GM19023 (cell line): ENCODE results near the gene RFX3.

Experiments
- ATAC-seq: cut with Tn5 transposase; IDR thresholded peaks from one replicate; pipeline ENCODE4 v1.9.1; 2021; ENCODE audit warnings: mild to moderate bottlenecking, moderate library complexity; ENCODE audit not compliant: unreplicated experiment

The RFX3 gene

GRCh38 chr9:3514786-3515185, 11.0 kb downstream of the RFX3 start:
- no peak for ATAC-seq

- ATAC-seq, result no peak
These were observed 12.5 kb downstream of the RFX3 start for GRCh38 chr9:3513265-3513818.

DNA sequence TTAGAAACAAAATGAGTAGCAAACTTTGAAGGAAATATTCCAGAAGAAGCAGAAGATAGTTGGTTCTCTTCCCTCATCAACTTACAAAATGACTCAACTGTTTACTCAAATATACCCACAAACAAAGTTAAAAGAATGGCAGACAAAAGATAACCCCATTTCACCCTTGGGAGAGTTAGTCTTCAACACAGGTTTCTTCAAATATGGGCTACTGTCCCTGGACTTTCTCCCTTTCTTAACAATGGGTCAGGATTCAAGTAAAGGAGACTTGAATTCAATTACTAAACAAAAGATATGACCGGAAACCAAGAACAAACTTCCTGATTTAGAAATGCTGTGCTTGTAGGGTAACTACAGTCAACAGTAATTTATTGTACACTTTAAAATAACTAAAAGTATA, 14.2 kb downstream of the RFX3 start:
- ATAC-seq, result no peak

- no peak for ATAC-seq
These were observed 15.0 kb downstream of the RFX3 start for GRCh38 chr9:3510796-3511195.

- no peak for ATAC-seq
These were observed 15.9 kb downstream of the RFX3 start for GRCh38 chr9:3509926-3510325.

DNA sequence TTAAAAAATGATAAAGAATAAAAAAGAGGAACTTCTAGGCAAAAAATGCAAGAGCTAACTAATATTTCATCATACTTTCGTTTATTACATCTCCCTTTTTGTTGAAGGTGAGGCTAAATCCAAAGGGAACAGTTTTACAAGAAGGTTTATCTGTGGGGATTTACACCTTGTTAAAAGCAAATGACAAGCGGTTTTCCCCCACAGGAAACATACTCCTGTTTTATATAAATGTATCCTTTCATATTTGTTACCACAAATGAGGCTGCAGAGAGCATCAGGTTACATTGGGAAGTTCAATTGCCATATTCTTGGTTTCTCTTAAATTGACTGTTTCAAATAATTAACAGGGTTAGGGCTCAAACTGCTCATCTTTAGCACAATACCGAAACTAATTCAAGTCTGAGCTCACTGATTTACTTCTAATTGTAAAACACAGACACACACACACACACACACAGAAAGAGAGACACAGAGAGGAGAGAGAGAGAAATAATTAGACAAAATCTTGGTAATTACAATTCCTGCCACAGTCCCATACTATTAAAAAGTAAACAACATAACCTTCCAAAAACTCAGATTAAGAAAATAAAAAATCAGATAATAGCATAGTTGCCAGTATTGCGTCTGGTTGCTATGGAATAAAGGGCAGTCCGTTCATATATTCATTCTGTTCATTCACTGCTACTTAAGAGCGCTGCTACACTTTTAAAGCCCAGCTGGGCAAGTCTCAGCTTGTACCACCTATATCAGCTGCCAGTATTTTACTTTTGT, 17.1 kb downstream of the RFX3 start:
- ATAC-seq, result peak; percentile 49

- ATAC-seq, result no peak
These were observed 17.7 kb downstream of the RFX3 start for GRCh38 chr9:3508078-3508431.

DNA sequence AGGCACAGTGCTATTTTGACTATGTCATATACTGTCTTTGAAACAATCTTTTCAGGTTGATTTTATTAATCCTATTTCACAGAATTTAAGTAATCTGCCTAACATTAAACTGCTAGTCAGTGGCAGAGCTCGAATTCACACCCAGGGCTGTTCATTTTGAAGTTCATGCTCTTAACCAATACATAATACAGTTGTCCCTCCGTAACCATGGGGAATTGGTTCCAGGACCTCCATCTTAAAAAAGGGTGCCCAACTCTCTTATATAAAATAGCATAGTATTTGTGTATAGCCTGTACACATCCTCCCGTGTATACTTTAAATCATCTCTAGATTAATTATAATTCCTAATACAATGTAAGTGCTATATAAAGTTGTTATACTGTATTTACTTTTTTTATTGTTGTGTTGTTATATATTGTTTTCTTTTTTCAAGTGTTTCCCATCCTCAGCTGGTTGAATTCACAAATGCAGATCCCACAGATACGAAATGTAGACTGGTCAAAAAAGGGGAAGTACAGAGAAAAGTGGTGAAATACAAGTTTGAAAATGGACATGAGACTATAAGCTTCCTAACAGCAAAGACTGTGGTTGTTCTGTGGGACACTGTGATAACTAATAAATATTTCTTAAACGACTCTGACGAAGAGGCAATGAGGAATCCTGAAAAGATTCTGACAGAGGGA, 18.3 kb downstream of the RFX3 start:
- ATAC-seq, result peak; percentile 59

DNA sequence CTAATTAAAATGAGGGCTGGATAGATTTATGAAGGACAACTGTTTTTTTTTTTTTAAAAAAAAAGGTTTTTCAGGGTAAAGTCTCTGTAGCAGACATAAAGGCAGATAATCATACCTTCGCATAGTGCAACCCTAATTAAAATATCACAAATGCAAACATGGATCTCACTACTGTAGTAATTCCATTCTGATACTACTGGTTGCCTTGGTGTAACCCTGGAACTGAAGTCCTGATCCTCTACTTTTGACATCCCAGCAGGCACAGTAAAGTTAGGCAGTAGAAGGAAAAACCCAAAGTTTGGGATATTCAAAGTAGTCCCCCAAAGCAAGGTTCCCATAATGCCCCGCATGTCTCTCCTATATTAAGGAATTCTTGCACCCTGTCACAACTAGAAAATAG, 19.6 kb downstream of the RFX3 start:
- no peak for ATAC-seq

DNA sequence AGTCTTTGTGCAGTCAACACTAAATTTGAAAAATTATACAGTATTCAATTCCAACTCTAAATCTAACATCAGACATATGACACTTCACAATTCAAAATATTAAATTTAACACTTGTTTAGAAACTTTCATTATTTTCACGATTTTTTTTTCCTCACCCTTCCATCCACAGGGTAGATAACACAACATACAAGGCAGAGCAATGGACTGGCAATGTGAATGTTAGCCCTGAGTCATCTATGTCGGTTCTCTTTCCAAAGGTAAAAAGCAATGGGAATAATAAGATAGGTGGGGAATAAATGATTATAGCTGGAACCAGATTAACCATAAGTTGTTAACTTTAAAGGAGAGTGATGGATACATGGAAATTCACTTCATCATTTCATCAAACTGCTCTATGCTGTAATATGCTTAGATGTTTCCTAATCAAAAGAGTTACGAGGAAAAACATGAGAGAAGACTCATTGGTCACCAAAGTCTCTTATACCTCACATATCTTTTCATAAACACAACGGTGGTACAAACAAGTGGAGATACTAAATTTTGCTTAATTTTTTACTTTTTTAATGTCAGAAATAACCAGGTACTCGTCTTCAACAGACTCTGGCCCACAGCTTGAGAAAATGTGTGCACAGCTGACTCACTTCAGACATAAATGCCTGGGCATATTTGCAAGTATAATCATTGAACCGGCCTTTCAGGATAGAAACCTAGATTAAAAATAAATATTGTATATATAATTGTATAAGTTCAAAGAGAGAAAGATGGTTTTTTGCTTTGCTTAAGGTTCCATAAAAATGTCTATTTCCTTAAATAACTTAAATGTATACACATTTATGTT, 23.0 kb downstream of the RFX3 start:
- no peak for ATAC-seq

GRCh38 chr9:3500044-3500443, 25.8 kb downstream of the RFX3 start:
- ATAC-seq, result no peak

DNA sequence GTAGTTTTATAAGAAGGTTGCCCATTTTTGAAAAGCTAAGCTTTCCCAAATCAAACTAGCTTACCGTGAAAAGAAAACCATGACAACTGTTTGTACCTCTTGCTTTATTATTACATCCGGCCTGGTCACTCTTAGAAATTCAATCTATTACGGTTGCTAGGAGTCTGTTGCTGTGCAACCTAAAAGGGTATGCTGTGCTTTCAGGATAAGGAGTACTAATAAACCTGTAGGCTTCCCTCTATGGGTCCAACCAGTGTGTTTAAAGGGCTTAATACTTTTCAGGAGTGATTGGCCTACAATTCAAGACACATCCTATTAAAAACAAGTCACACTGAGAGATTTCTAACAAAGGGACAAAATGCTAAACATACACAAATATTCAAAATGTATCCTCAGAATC, 27.1 kb downstream of the RFX3 start:
- ATAC-seq, result no peak

GRCh38 chr9:3497857-3498256, 27.9 kb downstream of the RFX3 start:
- ATAC-seq, result no peak

DNA sequence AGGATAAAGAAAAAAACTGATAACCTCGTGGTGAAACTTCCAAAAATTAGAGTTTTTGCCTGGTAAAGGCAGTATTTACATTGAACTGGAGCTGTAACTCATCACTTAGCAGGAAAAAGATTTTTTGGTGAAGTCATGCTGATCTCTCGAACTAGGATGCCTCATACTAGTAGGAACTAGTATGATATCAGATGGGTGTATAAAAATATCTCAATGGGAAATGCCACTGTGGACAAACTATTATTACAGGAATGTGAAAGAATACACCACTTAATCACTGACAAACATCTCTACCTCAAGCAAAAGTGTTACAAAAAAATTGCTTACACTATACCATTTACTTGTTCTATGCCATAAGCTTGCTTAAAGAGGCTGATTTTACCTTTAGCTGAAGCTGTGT, 28.4 kb downstream of the RFX3 start:
- ATAC-seq, result no peak

DNA sequence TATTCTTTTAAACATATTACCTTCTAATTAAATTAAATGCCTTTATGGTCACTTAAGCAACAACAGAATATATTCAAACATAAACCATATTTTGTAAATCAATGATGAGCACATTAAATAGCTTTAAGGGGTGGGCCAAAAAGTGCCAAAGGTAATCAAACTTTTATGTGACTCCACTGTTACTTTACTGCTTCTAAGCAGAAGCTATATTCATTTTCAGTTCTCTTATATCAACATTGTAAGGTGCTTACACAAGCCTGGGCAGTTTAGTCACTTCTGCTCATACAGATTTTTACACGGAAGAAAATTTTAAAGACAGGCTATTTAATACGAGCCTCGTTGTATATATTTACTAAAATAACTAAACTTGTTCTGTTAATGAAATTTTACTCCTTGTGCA, 29.9 kb downstream of the RFX3 start:
- ATAC-seq, result no peak

DNA sequence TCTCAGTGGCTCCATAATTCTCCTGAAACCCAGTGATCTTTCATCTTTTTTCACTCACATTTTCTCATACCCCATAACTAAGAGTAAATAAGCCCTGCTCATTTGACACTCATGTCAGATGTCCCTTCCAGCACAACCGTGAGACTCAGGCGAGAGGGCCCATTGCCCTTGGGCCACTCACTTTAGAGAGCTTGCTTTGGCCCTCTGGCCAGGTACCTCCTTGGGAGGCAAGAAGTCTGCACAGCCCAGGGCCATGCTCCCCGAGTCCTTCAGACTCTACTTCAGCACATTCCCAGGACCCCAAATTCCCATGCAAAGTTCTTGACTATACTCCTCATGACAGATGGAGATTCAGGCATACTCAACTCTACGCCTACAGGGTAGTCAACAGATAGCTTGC, 33.6 kb downstream of the RFX3 start:
- ATAC-seq, result no peak

GRCh38 chr9:3491450-3491849, 34.4 kb downstream of the RFX3 start:
- ATAC-seq, result no peak

DNA sequence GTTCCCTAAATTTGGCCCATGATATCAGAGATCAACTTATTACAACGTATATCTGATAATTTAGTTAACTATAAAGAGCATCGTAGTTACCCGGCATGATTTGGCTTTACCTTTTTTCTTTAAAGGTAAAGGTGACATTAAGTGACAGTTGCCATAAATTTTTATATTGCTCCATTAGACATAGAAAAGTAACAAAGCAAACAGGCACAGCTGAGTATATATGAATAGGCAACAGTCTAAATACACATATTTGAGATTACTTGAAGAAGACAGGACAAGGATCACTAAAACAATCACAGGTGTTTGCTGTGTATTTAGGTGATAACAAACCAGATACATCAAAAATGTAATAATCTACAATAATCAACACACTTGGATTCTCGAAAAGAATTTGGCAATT, 34.8 kb downstream of the RFX3 start:
- ATAC-seq, result no peak

DNA sequence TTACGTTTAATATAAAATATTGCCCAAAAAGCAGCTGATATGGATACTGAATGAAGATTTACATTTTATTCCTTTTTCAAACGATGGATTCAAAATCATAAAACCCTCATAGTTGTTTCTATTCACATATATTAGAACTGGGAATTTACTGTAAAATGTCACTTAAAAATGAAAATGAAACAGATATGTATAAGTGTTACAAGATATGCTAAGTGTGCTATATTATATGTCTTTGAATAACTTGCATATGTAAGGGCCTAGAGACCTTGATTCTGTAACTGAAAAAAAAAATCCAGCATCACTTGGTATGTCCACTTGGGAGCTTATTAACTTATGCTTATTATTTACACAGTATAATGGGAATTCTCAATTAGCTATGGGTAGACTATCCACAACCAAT, 43.2 kb downstream of the RFX3 start:
- ATAC-seq, result no peak

DNA sequence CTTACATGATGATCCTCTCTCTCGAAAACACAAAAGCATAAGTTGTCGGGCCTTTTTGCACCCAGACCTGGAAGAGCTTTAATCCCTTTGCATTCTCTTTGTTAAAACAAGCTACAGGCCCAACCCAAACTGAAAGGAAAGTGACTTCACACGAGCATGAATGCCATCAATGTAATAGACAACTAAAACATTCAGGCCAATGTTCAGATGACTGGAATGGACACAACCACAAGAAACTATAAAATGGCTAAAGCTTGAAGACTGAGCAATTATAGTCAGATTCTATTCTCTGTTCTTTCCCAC, 45.5 kb downstream of the RFX3 start:
- ATAC-seq, result no peak

DNA sequence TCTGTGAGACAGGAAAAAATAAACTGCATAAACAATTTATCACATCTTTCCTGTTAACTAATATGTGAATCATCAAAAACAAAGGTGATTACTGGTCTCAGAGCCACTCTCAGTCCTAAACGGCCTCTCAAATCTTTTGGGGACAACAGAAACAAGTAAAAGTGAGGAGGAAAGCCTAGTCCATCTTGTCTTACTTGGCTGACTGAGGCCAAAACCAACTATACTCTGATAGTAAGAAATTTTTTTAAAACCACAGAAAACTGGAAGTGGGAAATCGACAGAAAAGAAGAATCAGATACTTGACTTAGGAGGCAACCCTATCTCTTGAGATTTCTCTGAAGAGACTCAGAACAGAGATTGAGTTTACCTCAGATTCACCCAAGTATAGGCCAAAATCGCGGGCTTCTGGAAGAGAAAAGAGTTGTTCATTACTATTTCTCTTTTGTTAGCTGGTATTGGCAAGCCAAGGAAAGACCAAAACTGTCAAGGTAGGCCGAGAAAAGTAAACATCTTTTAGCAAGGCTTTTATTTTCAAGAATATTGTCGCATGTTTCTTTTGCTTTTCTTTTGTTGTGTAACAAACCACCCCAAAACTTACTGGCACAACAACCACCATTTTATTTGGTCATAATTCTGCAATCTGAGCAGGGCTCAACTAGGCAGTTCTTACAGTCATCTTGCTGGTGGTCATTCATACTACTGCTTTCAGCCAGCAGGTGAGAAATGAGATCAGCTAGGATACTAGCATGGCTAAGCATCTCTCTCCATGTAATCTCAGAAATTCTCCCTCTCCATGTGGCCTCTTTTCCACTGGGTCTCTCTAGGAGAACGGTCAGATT, 46.1 kb downstream of the RFX3 start:
- ATAC-seq, result peak; percentile 37
